Epidermal melanocyte (primary cell): ENCODE measurements around the gene QSER1.
"Not testable (repeated sequence)": the region's sequence is repeated elsewhere in the genome, so short reads cannot be mapped to it uniquely, and the experiment has no call there.

ENCODE experiments used
- DNase-seq: peaks from one replicate; pipeline ENCODE4 v3.0.0; 2011; ENCODE audit warnings: low spot score; ENCODE audit not compliant: insufficient read length

Gene QSER1

GRCh38 chr11:33000181-33000580 is 107.6 kb downstream of the QSER1 start:
- no peak for DNase-seq

DNA sequence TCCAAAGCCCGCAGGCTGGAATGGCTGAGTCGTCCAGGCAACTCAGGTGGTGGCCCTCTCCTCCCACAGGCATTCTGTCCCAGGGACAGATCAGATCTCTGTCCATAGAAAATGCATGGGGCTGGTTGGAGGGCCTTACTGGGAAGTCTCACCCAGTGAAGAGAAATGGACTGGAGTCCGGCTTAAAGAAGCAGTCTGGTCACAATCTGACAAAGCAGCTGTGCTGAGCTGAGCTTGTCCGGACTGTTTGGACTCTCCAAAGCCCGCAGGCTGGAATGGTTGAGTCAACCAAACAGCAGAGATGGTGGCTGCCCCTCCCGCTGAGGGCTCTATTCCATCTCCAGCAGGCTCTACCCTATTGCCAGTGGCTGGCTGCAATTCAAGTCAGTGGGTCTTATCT is 108.7 kb downstream of the QSER1 start:
- no peak for DNase-seq

DNA sequence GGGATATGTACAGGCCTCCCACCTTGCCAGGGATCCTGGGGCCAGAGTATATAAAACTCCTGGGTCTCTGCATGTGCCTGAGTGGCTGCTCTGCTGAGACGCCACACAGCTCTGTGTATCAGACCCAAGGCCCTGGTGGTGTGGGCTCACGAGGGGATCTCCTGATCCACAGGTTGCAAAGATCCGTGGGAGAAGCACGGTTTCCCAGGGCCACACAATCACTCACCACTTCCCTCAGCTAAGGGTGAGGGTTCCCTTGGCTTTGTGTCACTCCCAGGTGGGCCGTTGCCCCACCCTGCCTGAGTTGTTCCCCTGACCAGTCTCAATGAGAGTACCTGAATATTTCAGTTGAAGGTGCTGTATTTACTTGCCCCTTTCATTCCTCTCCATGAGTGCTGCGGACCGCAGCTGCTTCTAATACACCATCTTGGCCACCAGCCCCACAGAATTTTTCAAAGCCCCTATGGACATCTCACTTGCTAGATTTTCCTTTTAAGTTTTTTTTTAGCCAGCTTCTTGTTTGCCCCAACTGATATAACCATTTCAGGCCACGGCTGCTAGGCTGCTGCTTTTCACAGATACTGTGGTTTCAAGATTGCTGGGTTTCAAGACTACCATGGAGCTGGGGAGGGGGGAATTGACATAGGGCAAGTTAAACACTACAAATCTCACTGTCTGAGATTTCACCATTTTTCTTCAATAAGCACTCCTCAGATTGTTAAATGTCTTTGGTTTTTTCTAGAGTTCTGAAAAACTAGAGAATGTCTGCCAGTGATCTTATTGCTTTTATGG is 109.3 kb downstream of the QSER1 start:
- DNase-seq = no peak

GRCh38 chr11:33005175-33005574 is 112.6 kb downstream of the QSER1 start:
- DNase-seq = no peak

DNA sequence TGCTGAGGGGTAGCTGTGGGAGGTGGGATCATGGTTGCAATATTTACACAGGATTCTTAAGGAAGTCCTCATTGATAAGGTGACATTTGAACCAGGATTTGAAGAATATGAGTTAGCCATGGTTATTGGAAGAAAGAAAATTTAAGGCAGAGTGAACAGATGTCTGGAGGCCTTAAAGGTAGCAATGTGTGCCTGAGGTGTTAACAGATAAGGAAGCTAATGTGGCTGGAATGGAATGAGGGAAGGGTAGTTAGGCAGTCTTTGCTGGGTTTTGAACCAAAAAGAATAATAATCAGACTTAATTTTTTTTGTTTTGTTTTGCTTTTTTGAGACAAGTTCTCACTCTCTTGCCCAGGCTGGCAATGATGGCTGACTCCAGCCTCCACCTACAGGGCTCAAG is 113.4 kb downstream of the QSER1 start:
- DNase-seq = no peak

DNA sequence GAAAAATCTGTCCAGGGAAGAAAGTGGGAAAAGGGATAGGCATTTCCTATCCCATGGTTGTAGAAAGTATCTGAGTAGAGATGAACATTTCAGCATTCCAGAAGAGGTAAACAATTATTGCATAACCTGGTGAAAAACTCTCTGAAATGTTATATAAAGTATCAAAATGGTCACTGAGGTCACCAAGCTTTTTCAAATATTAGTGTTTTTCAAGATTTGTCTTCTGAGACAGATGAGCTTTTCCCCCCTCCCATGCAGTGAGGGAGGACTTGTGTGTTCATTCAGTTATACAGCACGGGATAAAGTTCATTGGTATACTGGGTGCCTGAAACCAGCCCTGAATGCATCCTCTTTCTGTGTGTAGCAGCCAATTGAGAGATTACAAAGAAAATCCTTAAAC is 121.1 kb downstream of the QSER1 start:
- no peak for DNase-seq

GRCh38 chr11:33015621-33016551 is 123.3 kb downstream of the QSER1 start, which contains the start of gene DEPDC7:
Gene DEPDC7 (plus strand): TSS chr11:33015878. CDS start chr11:33015956, 78 bp downstream.
- DNase-seq = peak; percentile 79

DNA sequence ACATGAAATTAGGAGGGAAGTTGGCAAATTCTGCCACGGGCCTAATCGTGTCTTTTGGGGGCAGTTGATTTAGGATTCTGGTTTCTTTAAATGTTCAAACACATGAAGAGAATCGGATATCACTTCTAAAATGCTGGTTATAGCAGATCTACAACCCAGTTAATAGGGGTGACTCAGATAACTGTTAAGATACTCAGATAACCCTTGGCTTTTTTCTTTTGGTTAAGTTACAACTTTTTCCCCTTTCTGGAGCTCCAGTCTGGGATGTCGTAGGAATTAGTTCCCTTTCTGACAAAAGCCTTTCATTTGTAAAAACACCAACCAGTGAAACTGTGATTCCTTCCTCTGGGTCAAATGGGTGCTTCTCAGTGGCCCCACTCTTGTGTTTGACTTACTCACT is 124.0 kb downstream of the QSER1 start:
- DNase-seq = no peak

DNA sequence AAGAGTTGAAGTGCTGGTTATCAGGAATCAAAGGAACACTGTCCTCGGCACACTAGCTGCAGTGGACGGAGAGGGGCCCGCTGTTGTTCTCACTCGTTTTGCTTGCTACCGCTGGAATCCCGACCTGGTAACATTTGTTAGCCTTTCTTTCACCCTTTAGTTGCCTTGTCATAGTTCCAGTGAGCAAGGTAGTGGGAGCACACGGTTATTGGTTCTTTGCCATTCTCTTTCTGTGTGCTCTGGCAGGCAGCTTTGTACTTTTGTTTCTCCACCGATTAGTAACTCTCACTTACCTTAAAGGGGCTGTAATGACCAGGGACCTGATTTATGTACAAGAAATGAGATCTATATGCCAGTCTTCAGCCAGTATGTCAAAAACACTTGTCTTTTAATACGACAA is 124.9 kb downstream of the QSER1 start:
- DNase-seq = no peak

DNA sequence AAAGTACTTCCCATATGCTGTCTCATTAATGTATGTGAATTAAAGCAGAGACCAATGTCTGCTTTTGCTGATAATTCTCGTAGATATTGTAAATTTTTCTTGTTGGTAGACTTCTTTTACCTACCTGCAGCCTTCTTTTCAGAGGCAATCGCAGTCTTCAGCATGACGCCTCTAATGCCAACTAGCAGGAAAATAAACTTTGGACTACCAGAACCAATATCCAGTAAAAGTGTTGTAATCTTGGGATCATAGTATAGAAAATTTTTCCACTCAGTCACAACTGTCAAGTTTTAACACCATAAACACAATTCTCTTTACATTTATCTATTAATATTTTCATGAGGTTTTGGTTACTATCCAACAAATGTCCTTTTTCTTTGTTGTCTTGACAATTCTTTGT is 125.4 kb downstream of the QSER1 start:
- DNase-seq = no peak

GRCh38 chr11:33018840-33019239 is 126.2 kb downstream of the QSER1 start:
- no peak for DNase-seq

DNA sequence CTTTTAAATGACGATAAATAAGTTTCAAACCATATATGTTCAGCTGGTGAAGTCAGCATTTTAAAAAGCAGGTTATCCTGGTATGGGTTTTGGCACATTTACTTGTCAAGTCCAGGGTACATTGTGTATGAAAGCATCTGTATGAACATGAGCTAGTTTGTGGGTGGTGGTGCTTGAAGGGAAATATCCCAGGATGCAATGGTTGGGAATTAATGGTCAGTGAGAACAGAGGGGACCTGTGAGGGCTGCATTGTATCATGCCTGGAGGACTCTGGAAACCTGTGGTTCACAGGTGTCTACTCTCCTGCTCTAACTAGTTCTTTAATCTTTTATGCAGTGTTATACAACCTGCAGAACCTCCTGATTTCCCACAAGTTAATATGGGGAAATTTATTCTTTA is 128.9 kb downstream of the QSER1 start:
- no peak for DNase-seq

DNA sequence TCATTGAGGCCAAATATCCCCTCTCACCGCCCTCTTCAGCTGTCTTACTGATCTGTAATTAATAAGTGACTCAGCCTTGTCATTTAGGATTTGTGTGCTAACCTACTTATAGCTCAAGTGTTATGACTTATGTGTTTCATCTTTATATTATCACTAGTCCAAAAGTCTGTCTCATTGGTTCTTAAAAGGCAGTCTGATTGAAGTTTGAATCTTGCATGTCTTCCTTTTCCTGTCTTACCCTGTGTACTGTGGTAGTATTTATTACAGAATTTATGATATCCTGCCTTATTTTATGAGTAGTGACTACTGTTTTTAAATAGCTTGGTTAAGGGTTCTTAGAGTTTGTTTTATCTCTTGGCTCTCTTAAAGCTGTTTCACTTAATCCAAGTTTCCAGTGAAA is 129.3 kb downstream of the QSER1 start:
- no peak for DNase-seq

- DNase-seq = no peak
Observed at GRCh38 chr11:33025339-33025722, 132.7 kb downstream of the QSER1 start.

DNA sequence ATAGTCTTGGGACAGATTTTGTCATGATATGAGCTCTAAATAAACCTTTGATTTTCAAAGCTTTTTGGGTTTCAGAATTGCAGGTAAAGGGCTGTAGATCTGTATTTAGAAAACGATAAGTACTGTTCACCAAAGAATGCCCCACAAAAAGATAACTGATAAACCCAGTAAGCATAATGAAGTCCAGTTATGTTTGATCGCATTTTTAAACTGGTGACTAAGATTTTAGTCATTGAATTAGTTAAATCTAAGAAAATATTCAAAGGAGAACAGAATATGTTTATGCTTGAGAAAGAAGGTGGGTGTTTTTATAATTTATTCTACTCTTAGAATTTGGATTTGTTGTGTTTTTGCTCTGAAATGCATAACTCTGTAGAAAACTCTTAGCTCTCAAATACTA is 134.6 kb downstream of the QSER1 start:
- no peak for DNase-seq

DNA sequence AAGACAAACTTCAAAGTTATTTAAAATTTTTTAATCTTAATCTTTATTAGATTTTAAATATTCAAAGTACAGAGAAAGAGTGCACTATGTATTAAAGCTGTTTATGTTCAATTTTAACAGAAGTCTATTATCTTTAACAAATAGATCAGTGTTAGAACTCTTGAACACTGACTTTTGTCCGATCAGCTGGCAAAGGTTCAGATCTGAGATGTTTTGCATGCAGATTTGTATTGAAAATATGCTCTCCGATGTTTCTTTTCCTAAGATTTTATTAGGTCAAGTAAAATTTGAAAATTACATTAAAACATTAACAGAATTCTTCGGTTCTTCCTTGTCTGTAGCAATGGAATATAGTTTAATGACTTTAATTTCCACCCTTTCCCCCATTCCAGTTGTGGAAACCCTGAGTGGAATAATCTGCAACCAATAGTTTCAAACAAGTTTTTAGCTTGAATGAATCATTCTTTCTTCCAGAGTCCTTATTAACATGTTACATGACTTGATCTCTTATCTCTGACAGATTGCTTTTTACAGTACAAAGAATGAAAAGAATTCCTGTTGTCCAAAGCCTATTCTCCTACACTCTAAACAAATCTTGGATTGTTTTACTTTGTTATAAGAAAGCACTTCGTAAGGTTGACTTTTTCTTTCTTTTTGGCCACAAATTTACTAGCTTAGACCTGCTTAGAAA is 135.4 kb downstream of the QSER1 start:
- no peak for DNase-seq

GRCh38 chr11:33028537-33028914 is 135.9 kb downstream of the QSER1 start:
- no peak for DNase-seq

DNA sequence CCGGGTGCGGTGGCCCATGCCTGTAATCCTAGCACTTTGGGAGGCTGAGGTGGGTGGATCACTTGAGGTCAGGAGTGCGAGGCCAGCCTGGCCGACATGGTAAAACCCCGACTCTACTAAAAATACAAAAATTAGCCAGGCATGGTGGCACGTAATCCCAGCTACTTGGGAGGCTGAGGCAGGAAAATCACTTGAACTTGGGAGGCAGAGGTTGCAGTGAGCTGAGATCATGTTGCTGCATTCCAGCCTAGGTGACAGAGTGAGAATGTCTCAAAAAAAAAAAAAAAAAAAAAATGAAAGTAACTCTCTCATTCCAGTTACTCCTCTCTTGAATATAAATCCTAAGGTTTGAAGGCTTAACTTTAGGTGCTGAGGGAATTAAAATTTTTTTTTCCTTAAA is 136.6 kb downstream of the QSER1 start:
- DNase-seq = not testable (repeated sequence)
